Germinal center (tissue), 1 donor: ENCODE results near the gene GIPC2.

Experiments
- DNase-seq: peaks from one replicate; pipeline ENCODE4 v3.0.0; 2012; ENCODE audit warnings: mixed read lengths, low spot score

GIPC2 gene

GRCh38 chr1:78146205-78146771 is 100.5 kb downstream of the GIPC2 start:
- no peak for DNase-seq

GRCh38 chr1:78147031-78147430 is 101.3 kb downstream of the GIPC2 start:
- DNase-seq: no peak

- no peak for DNase-seq
Observed at GRCh38 chr1:78153092-78153736, 107.4 kb downstream of the GIPC2 start.

- no peak for DNase-seq
Observed at GRCh38 chr1:78155121-78155520, 109.4 kb downstream of the GIPC2 start.

GRCh38 chr1:78156805-78157521 is 111.2 kb downstream of the GIPC2 start:
- DNase-seq: no peak

DNA sequence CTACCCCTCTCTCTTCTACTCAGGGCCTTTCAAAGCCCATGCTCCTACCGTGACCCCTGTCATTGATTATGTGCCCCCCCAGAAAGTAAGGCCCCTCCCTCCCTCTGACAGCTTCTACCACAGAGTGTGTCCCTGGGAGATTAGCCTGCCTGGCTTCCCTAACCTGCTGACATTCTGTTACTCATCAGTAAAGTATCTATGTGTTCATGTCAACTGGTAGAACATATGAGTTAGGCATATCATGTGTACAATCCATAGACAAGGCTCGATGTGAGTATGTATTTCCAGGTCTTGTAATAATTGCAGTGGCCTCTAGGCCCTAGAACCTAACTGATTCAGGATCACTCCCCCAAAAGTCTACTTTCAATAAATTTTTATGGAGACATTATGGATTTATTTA is 120.0 kb downstream of the GIPC2 start:
- DNase-seq: no peak

DNA sequence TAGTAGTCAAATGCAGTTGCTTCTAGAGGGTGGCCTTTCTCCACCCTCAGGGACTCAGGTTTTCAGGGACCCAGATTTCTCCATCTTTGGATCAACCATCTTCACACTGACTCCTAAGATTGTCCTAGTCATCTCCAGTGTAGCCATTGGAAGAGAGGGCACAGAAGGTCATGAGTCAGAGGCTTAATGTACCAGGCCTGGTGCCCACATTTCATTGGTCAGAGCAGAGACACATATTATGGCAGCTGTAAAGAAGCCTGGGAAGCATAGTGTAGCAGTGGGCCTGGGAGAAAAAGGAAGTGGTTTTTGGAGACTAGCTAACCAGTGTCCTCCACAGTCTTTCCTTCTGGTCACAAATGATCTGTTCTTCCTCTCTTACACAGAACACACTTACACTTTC is 122.5 kb downstream of the GIPC2 start:
- DNase-seq: no peak

DNA sequence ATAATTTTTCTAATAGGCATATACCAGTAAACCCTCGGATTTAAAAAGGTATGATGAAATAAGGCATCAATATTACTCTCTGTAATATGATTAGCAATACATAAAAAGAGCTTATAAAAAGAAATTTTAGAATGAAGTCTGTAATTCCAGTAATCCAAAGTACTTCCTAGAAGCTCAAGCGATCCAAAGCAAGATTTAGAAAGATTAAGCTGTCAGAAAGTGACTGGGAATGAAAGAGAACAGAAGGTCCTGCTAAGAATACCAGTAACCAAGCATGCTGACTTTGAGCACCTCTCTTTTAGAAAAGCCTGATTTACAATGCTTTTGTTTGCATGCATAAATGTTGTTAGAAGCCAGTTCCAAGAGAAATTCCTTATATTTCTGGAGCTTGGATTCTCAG is 125.1 kb downstream of the GIPC2 start:
- DNase-seq: no peak

GRCh38 chr1:78171736-78172590 is 126.2 kb downstream of the GIPC2 start:
- DNase-seq: no peak

DNA sequence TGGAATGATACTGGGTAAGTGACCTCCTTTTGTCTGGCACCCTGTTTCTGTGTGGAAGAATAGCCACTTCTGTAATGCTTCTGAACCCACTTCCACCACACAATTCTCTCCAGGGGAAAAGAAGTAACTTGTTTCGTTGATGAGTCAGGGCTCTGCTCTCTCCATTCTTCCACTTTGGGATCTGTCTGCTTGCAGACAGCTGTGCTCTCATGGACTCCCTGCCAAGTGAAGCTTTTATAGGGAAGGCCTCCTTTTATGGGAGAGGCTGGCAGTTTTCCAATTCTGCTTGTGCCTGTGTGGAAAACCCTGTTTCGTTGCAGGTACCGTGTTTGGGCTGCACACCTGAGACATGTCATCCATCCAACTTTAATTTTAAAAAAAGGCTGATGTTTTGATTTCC is 130.7 kb downstream of the GIPC2 start:
- no peak for DNase-seq

GRCh38 chr1:78177708-78178270 is 132.0 kb downstream of the GIPC2 start:
- DNase-seq: no peak

DNA sequence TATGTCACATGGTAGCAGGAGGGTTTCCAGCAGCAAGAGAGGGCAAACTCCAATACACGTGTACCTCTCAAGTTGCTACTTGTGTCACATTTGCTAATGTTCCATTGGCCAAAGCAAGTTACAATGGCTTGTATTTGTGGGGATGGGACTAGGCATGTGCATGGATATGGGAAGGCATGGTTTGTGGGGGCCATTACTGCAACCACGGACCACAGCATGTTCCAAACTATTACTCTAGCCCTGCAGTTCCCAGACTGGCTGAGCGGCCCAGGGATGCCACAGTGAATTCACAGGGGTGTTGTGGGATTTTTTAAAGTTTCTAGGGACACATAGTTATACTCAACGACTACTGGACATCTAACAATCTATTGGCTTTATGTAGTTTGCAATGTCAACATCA is 133.1 kb downstream of the GIPC2 start:
- no peak for DNase-seq

- no peak for DNase-seq
Observed at GRCh38 chr1:78184460-78185072, 138.8 kb downstream of the GIPC2 start.
